ENCODE data around the gene RUNX3.

DNA sequence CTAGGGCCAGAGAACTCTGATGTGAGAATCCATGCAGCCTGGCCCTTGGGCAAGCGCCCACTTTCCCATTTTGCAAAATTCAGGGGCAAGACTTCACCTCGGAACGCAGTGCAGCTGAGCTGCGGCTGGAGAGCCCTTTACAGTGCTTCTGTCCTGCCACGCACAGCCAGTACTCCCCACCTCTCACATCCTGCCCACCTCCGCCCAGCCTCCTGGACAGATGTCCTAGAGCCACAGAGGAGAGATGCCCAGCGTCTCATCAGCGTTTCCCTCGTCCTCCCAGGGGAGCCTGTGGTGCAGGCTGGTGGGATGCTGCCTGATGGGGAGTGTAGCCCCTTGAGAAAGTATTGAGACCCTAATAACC is 29.6 kb downstream of the RUNX3 start:
- TF ChIP-seq EZH2 (IDR thresholded peaks at IDR 0.05; ENCODE audit: low read length, missing control alignments) = no peak
- TF ChIP-seq, protein P1, sequence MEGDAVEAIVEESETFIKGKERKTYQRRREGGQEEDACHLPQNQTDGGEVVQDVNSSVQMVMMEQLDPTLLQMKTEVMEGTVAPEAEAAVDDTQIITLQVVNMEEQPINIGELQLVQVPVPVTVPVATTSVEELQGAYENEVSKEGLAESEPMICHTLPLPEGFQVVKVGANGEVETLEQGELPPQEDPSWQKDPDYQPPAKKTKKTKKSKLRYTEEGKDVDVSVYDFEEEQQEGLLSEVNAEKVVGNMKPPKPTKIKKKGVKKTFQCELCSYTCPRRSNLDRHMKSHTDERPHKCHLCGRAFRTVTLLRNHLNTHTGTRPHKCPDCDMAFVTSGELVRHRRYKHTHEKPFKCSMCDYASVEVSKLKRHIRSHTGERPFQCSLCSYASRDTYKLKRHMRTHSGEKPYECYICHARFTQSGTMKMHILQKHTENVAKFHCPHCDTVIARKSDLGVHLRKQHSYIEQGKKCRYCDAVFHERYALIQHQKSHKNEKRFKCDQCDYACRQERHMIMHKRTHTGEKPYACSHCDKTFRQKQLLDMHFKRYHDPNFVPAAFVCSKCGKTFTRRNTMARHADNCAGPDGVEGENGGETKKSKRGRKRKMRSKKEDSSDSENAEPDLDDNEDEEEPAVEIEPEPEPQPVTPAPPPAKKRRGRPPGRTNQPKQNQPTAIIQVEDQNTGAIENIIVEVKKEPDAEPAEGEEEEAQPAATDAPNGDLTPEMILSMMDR (conservative IDR thresholded peaks at IDR 0.05 in 1 of 2, IDR thresholded peaks at IDR 0.05 in 1 of 2; ENCODE audit: low read depth in 1 of 2, low read length in 2 of 2) = no peak

Measured in fibroblast of lung (primary cell).